ENCODE results near the gene TAP2. TPM values are rescaled to one million over a fixed set of nuclear protein-coding genes. Genes with fewer than 3 reads are reported as not detected.

The TAP2 gene
- 12.4 and 20.6 TPM in 2 replicates for total RNA-seq

DNA sequence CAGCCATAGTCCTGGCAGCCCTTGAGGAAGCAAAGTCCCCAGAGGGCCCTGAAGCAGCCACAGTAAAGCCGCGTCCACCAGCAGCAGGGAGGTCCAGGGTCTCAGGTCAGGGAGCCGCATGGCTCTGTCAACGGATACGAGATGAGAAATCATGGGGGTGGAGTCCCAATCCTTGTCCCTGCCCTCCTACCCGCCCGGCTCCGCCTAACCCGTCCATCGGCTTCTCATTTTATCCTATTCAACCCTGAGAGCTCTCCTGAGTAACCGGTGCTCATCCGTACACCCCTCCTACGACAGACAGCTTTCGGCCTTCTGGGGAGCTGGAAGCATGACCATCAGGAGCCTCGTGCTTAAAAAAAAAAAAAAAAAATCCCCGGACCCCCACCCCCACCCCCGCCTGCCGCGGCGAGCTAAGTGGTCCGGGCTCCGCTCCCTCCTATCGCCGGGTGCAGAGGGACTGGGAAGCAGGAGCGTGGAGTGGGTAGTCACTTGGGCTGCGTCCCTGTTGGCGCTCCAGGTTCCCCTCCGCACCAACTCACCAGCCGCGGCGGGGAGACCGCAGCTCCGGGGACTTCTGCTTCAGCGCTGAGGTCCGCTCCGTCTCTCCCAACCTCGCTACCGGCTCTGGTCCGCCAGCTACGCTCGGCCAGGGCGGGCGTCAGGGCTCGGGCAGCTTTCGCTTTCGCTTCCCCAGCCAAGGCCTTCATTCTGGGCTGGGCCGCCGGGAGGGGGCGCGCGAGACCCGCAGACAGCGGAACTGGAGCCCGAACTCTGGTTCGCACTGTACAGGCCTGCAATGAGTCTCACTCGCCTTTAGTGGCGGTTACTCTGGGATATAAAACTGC, at the start of gene TAP2:
Gene TAP2 (minus strand): TSS at position 626 of the 845 bp plus-strand sequence. CDS start 506 bp downstream, at position 120.
- H3K4me2 ChIP-seq (ENCODE audit: insufficient read depth, low read length) = peak within 1 kb of the TSS; percentile 90
- peak; percentile 98 for DNase-seq (ENCODE audit: insufficient read length, low spot score, missing footprints)
- H3K27me3 ChIP-seq (ENCODE audit: insufficient read depth, low read length) = no peaks in the 10 kb centered on the region
- peak; percentile 90 for TF ChIP-seq CTCF (IDR thresholded peaks at IDR 0.05; ENCODE audit: extremely low read depth, low read depth, low read length)
- peaks cover 15% of the 10 kb centered on the region for H3K4me1 ChIP-seq (ENCODE audit: insufficient read depth, low read length)
- peaks cover 30% of the 10 kb centered on the region for H3K36me3 ChIP-seq (ENCODE audit: insufficient read depth, low read length)
- peak within 1 kb of the TSS; percentile 79 for H3K27ac ChIP-seq (ENCODE audit: low read depth, low read length)
- H3K4me3 ChIP-seq (ENCODE audit: insufficient read depth, low read length) = peak within 1 kb of the TSS; percentile 90
- H3K9me3 ChIP-seq (ENCODE audit: low read depth, low read length) = no peaks in the 10 kb centered on the region
- H3K79me2 ChIP-seq (ENCODE audit: insufficient read depth, low read length) = peaks cover 19% of the 10 kb centered on the region
- H2AFZ ChIP-seq (ENCODE audit: low read length) = peak within 1 kb of the TSS; percentile 90
- H4K20me1 ChIP-seq (ENCODE audit: insufficient read depth, low read length) = no peaks in the 10 kb centered on the region

DNA sequence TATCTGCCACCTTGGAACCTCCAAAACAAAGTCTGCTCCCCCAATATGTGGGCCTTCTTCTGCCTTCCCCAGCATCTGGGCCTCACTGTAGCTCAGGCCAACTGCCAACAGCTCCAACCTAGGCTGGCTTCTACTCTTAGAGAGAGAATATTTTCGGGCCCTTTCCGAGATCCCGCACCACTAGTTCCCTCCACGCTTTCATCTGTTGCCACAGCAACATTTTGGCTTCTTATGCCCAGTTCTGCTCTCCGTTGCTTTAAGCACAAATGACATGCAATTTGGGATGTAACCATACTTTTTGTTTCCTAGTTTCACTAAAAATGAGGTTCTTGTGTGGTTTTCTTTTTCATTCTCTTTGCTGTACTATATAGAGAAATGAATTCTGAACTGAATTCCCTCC, 49.1 kb upstream of the TAP2 start:
- TF ChIP-seq CTCF (IDR thresholded peaks at IDR 0.05; ENCODE audit: extremely low read depth, low read depth, low read length) = no peak
- no peak for DNase-seq (ENCODE audit: insufficient read length, low spot score, missing footprints)

GRCh38 chr6:32886681-32887383, 48.3 kb upstream of the TAP2 start:
- peak overlapping the region; percentile 1 for H3K4me2 ChIP-seq (ENCODE audit: insufficient read depth, low read length)
- H3K9me3 ChIP-seq (ENCODE audit: low read depth, low read length) = no peaks in the 10 kb centered on the region
- H3K4me3 ChIP-seq (ENCODE audit: insufficient read depth, low read length) = no peak overlapping the region
- no peak for TF ChIP-seq CTCF (IDR thresholded peaks at IDR 0.05; ENCODE audit: extremely low read depth, low read depth, low read length)
- no peaks in the 10 kb centered on the region for H3K27me3 ChIP-seq (ENCODE audit: insufficient read depth, low read length)
- no peaks in the 10 kb centered on the region for H3K36me3 ChIP-seq (ENCODE audit: insufficient read depth, low read length)
- no peaks in the 10 kb centered on the region for H3K79me2 ChIP-seq (ENCODE audit: insufficient read depth, low read length)
- H4K20me1 ChIP-seq (ENCODE audit: insufficient read depth, low read length) = no peaks in the 10 kb centered on the region
- H3K27ac ChIP-seq (ENCODE audit: low read depth, low read length) = peak overlapping the region; percentile 15
- H2AFZ ChIP-seq (ENCODE audit: low read length) = no peak overlapping the region
- peaks cover 38% of the 10 kb centered on the region for H3K4me1 ChIP-seq (ENCODE audit: insufficient read depth, low read length)
- peak; percentile 73 for DNase-seq (ENCODE audit: insufficient read length, low spot score, missing footprints)

More for the DNA sequence above, 49.1 kb upstream of the TAP2 start:
- no peak overlapping the region for H3K27ac ChIP-seq (ENCODE audit: low read depth, low read length)
- no peaks in the 10 kb centered on the region for H3K36me3 ChIP-seq (ENCODE audit: insufficient read depth, low read length)
- H3K27me3 ChIP-seq (ENCODE audit: insufficient read depth, low read length) = no peaks in the 10 kb centered on the region
- no peaks in the 10 kb centered on the region for H3K79me2 ChIP-seq (ENCODE audit: insufficient read depth, low read length)
- no peaks in the 10 kb centered on the region for H4K20me1 ChIP-seq (ENCODE audit: insufficient read depth, low read length)
- no peaks in the 10 kb centered on the region for H3K9me3 ChIP-seq (ENCODE audit: low read depth, low read length)
- H2AFZ ChIP-seq (ENCODE audit: low read length) = no peak overlapping the region
- H3K4me2 ChIP-seq (ENCODE audit: insufficient read depth, low read length) = no peak overlapping the region
- peaks cover 35% of the 10 kb centered on the region for H3K4me1 ChIP-seq (ENCODE audit: insufficient read depth, low read length)
- no peak overlapping the region for H3K4me3 ChIP-seq (ENCODE audit: insufficient read depth, low read length)

All from osteoblast (primary cell).